Prostate gland (tissue), 2 donors: ENCODE results near the gene PHF20. TPM values are rescaled to one million over a fixed set of nuclear protein-coding genes. Genes with fewer than 3 reads are reported as not detected.
A peak's percentile ranks its signal among the peaks of the same experiment; 100 is the strongest.
"Not testable (repeated sequence)": the region's sequence is repeated elsewhere in the genome, so short reads cannot be mapped to it uniquely, and the experiment has no call there.

Experiments
- DNase-seq: peaks from one replicate; pipeline ENCODE4 v3.0.0-alpha.2; 2019; ENCODE audit warnings: low spot score
- H3K27ac ChIP-seq, 2 donors: fragments of 200-600 bp; sonication (generic); 2 replicates each; pipeline ENCODE4 v1.5.1; 2017 to 2019
- H3K27me3 ChIP-seq: fragments of 200-600 bp; sonication (generic); replicated peaks from 2 replicates; pipeline ENCODE4 v1.5.1; 2019; ENCODE audit not compliant: insufficient read depth
- H3K36me3 ChIP-seq, 2 donors: fragments of 200-600 bp; sonication (generic); 1 replicate in 1 of 2; 2 replicates in 1 of 2; pipeline versions ENCODE4 v1.5.1 to v1.8.1; 2017 to 2019
- H3K4me1 ChIP-seq: fragments of 200-600 bp; sonication (generic); replicated peaks from 2 replicates; pipeline ENCODE4 v1.5.1; 2019
- H3K4me3 ChIP-seq, 2 donors: fragments of 200-600 bp; sonication (generic); 2 replicates each; pipeline ENCODE4 v1.5.1; 2017 to 2019
- H3K9me3 ChIP-seq: fragments of 200-600 bp; sonication (generic); 2 replicates; pipeline ENCODE4 v1.5.1; 2017
- POLR2A ChIP-seq: fragments of 450-650 bp; IDR thresholded peaks from one replicate; pipeline ENCODE4 v1.6.1; 2016; ENCODE audit warnings: antibody characterized with exemption, mild to moderate bottlenecking
- POLR2AphosphoS5 ChIP-seq: sonication (generic); formaldehyde crosslinking; IDR thresholded peaks from one replicate; pipeline ENCODE4 v1.6.1; 2017; ENCODE audit warnings: antibody characterized with exemption
- WGBS: methylation state at CpG from one replicate; pipeline ENCODE4 v1.1.5; 2018; 5-methylcytosine and 5-hydroxymethylcytosine counted together
- intact Hi-C: fragments of 100-400 bp; cut with DNase I; formaldehyde crosslinking; loops from one replicate; pipeline ENCODE4 v1.14.2; 2022
- total RNA-seq, 2 donors: library from RNA; depleted of rRNA; stranded (reverse); fragments of >200 nt; gene quantifications; one replicate each; pipeline ENCODE4 v1.1.0, GENCODE V29; 2016
- TF ChIP-seq, protein P1 (sequence below), 4 experiments: fragments of 200-600 bp in 2 of 4; fragments of 450-650 bp in 2 of 4; sonication (generic) in 2 of 4; IDR thresholded peaks; 1 replicate in 3 of 4; 2 replicates in 1 of 4; pipeline ENCODE4 v1.5.1; 2016 to 2019; ENCODE audit warnings: antibody characterized with exemption in 4 of 4, mild to moderate bottlenecking in 2 of 4, moderate library complexity in 2 of 4

PHF20 gene
- total RNA-seq, 2 donors from 2014 or later: 34.7 to 61.1 TPM

DNA sequence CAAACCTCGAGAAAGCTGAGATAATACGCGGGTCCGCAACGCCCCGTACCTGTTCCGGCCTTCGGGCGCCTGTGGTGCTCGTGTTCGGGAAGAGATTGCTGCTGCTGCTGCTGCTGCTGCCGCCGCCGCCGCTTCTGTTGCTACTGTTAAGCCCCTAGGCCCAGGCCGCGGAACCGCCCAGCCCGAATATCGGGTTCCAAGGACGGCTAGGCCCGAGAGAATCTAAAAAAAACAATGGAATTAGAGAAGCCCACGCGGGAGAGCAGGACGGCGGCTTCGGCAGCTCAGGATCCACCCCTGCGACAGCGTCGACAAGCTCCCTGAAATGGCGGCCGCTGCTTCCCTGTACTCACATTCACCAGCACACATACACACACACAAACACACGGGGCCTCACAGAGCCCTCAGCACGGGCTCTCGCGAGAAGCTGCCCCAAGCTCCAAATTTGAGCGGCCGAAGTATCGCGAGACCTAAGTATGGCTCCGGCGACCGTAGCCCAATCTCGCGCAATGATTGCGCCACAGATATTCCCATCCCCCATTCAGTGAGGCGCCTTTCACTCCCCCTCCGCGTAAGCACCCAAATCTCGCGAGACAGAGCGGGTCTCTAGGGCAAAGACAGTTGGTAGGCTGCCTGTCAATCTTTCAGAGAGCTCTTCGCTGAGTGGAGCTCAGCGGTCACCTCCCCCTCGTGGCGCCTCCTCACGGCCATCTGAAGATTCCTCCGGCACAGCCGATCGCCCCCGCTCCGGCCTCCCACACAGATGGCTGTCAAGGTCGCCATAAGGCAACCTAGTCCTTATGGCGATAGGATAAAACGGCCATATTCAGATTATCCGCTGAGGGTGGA is 29.7 kb upstream of the PHF20 start, which contains the start of gene RBM39:
Gene RBM39 (minus strand): TSS at position 369 of the 849 bp plus-strand sequence. CDS start 1,386 bp downstream, outside the sequence.
- peak; percentile 100 for DNase-seq
- H3K4me3 ChIP-seq: peak within 1 kb of the TSS; percentile 71 to 79
- H3K9me3 ChIP-seq: no peaks in the 10 kb centered on the region
- intact Hi-C loops: loop anchor here (2.0 to 5.0 kb wide), 3 partner anchors 27 to 140 kb away; no protein-coding TSS in a partner anchor
- no peaks in the 10 kb centered on the region for H3K36me3 ChIP-seq
- H3K27me3 ChIP-seq: no peaks in the 10 kb centered on the region
- H3K27ac ChIP-seq: peak within 1 kb of the TSS; percentile 98 to 99
- TF ChIP-seq, protein P1, sequence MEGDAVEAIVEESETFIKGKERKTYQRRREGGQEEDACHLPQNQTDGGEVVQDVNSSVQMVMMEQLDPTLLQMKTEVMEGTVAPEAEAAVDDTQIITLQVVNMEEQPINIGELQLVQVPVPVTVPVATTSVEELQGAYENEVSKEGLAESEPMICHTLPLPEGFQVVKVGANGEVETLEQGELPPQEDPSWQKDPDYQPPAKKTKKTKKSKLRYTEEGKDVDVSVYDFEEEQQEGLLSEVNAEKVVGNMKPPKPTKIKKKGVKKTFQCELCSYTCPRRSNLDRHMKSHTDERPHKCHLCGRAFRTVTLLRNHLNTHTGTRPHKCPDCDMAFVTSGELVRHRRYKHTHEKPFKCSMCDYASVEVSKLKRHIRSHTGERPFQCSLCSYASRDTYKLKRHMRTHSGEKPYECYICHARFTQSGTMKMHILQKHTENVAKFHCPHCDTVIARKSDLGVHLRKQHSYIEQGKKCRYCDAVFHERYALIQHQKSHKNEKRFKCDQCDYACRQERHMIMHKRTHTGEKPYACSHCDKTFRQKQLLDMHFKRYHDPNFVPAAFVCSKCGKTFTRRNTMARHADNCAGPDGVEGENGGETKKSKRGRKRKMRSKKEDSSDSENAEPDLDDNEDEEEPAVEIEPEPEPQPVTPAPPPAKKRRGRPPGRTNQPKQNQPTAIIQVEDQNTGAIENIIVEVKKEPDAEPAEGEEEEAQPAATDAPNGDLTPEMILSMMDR (IDR thresholded peaks at IDR 0.05): peak; percentile 41 to 84 (median 59)
- TF ChIP-seq POLR2AphosphoS5 (peak; percentile 96), POLR2A (peak; percentile 88)
- H3K4me1 ChIP-seq: peaks cover 6% of the 10 kb centered on the region
- whole genome bisulfite sequencing: under 1% methylated on average over 66 of the region's 66 CpGs

DNA sequence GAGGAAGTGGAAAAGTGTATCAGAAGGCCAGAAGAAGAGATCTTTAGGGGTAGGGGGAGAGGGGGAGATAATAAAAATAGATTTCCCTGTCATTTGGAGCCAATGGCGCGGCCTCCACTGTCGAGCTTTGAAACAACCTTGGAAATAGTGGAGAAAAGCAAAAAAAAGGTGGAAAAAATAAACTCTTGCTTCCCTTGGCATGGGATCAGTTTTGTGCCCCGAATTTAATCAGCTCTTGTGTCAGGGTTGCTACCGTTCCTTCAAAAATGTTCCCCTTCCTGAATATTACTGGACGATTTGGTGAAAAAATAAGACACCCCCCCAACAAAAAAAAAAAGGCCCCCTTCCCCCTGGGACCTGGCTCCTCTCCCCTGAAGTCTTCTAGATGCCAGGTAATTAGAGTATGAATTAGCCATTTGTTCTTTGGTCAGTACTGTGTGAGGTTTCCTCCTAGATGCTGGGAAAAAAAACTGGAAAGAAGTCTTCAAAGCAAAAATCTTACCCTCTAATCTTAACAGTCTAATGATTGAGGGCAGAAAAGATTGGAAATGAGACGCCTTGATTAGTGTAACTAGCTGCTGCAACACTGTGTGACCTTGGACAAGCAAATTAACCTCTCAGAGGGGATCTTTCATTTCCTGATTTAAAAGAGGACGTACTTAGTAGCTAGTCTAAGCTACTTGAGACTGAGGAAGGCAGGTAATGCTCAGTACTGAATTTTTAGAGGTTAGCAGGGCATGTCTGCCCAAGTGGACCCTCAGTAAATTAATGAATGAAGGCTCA is 28.9 kb upstream of the PHF20 start:
- 3% methylated on average over 8 of the region's 8 CpGs for WGBS
- Histone ChIP-seq H3K4me1 (peaks cover 6% of the 10 kb centered on the region), H3K9me3 (no peaks in the 10 kb centered on the region), H3K36me3 (no peaks in the 10 kb centered on the region), H3K4me3 (peak overlapping the region; percentile 47 to 71), H3K27ac (peak overlapping the region; percentile 94 to 98), H3K27me3 (no peaks in the 10 kb centered on the region)
- TF ChIP-seq, protein P1 (IDR thresholded peaks at IDR 0.05): no peak
- intact Hi-C loops: loop anchor here (2.0 to 5.0 kb wide), 2 partner anchors 26 to 139 kb away; no protein-coding TSS in a partner anchor
- DNase-seq: no peak

DNA sequence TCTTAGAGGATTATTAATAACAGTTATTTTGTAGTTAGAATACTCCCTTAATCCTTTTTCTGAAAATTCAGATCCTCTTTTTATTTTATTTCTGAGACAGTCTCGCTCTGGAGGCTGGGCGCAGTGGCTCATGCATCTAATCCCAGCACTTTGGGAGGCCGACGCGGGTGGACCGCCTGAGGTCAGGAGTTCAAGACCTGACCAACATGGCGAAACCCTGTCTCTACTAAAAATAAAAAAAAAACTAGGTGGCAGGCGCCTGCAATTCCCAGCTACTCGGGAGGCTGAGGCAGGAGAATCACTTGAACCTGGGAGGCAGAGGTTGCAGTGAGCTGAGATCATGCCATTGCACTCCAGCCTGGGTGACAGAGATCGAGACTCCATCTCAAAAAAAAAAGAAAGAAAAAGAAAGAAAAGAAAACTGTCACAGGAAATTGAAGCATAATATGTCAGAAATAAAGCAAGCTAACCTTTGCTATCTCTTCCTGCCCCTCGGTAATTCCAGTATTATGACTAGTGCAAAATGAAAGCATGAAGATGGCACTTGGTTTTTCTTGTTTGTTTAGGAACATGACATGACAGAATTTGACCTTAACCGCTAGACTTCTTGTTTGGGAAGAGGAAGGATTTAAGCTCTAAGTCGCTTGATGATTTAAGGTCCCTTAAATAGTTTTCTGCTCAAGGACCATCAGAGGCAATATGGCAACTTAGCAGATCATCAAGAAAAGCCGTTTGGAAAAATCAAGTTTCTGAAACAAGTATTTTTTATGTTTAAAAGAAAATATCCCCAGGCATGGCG is 27.9 kb upstream of the PHF20 start:
- intact Hi-C loops: loop anchor here (2.0 to 5.0 kb wide), 2 partner anchors 25 to 138 kb away; no protein-coding TSS in a partner anchor
- H3K9me3 ChIP-seq: no peaks in the 10 kb centered on the region
- H3K4me3 ChIP-seq: no peak overlapping the region
- H3K27me3 ChIP-seq: no peaks in the 10 kb centered on the region
- H3K4me1 ChIP-seq: peaks cover 6% of the 10 kb centered on the region
- no peak for DNase-seq
- peak overlapping the region; percentile 94 to 98 for H3K27ac ChIP-seq
- 84% methylated on average over 15 of the region's 15 CpGs for WGBS
- no peaks in the 10 kb centered on the region for H3K36me3 ChIP-seq
- TF ChIP-seq, protein P1 (IDR thresholded peaks at IDR 0.05): no peak
- TF ChIP-seq POLR2A (no peak), POLR2AphosphoS5 (no peak)

DNA sequence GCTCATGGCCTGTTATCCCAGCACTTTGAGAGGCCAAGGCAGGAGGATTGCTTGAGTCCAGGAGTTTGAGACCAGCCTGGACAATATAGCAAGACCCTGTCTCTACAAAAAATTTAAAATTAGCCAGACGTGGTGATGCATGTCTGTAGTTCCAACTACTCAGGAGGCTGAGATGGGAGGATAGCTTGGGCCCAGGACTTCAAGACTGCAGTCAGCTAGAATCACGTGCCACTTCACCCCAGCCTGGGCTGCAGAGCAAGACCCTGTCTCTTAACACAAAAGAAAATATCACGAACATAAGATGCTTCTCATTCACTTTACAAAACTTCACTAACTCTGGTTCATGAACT is 27.3 kb upstream of the PHF20 start:
- not testable (repeated sequence) for H3K4me1 ChIP-seq, H3K9me3 ChIP-seq, H3K4me3 ChIP-seq, H3K36me3 ChIP-seq, DNase-seq, H3K27ac ChIP-seq, H3K27me3 ChIP-seq
- intact Hi-C loops: loop anchor here (5.0 kb wide), 1 partner anchor 138 kb away; no protein-coding TSS in a partner anchor
- 92% methylated on average over 3 of the region's 3 CpGs for WGBS

DNA sequence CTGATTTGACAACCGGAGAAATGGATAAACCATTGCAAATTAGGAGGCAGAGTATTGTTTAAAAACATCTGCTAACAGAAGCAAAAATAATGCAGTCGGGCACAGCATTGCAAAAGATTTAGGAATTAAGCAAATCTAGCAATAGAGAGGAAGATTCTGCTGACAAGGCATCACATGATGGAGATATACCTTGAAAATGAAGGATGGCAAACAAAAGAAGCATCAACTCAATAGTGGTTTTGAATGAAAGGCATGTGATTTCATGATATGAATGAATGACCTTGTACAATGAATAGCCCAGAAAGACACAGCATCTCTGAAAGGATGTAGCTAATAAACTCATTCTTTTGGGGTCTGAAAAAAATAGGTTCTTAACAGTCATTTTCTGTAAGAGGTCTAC is 21.2 kb upstream of the PHF20 start:
- H3K4me1 ChIP-seq: no peaks in the 10 kb centered on the region
- no peaks in the 10 kb centered on the region for H3K9me3 ChIP-seq
- TF ChIP-seq POLR2AphosphoS5 (no peak), POLR2A (no peak)
- TF ChIP-seq, protein P1 (IDR thresholded peaks at IDR 0.05): no peak
- WGBS: 83% methylated on average over 2 of the region's 2 CpGs
- no peak overlapping the region for H3K27ac ChIP-seq
- no peak overlapping the region for H3K4me3 ChIP-seq
- no peaks in the 10 kb centered on the region for H3K36me3 ChIP-seq
- no peak for DNase-seq
- no peaks in the 10 kb centered on the region for H3K27me3 ChIP-seq
- intact Hi-C loops: no loop called here
